ENCODE results near the gene POM121L2.

GRCh38 chr6:27280064-27280539, 32.0 kb downstream of the POM121L2 start:
- TF ChIP-seq IRF9 (tag; IDR thresholded peaks at IDR 0.05) = no peak
- no peak for TF ChIP-seq ZNF274 (IDR thresholded peaks at IDR 0.05; ENCODE audit: borderline replicate concordance, low read depth, low read length)
